Measurements from ENCODE around the gene GBX1. TPM values are rescaled to one million over a fixed set of nuclear protein-coding genes. Genes with fewer than 3 reads are reported as not detected.

GBX1 gene
- total RNA-seq, 1 experiment from 2014 or later = not detected

DNA sequence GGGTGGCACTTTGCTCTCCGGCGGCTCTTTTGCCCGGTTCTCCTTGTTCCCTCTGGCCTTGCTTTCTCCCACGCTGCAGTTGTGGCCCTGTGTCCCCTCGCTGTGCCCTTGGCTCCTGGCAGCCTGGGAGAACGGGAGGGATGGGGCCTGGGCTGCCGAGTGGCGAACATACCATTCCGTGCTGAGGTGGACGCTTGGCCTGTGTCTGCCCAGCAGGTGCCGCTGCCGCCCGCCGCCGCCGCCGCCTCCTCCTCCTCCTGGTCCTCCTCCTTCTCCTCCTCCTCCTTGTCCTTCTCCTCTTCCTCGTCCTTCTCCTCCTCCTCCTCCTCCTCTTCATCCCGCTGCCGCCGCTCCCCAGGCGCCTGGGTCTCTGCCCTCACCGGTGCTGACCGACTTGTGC, 45.2 kb downstream of the GBX1 start:
- no peak for DNase-seq (ENCODE audit: unreplicated experiment)
- no peak overlapping the region for H3K27ac Mint-ChIP-seq (ENCODE audit: low read depth, unreplicated experiment)
- no peak overlapping the region for H3K4me3 Mint-ChIP-seq (ENCODE audit: unreplicated experiment)
- TF ChIP-seq, protein P1, sequence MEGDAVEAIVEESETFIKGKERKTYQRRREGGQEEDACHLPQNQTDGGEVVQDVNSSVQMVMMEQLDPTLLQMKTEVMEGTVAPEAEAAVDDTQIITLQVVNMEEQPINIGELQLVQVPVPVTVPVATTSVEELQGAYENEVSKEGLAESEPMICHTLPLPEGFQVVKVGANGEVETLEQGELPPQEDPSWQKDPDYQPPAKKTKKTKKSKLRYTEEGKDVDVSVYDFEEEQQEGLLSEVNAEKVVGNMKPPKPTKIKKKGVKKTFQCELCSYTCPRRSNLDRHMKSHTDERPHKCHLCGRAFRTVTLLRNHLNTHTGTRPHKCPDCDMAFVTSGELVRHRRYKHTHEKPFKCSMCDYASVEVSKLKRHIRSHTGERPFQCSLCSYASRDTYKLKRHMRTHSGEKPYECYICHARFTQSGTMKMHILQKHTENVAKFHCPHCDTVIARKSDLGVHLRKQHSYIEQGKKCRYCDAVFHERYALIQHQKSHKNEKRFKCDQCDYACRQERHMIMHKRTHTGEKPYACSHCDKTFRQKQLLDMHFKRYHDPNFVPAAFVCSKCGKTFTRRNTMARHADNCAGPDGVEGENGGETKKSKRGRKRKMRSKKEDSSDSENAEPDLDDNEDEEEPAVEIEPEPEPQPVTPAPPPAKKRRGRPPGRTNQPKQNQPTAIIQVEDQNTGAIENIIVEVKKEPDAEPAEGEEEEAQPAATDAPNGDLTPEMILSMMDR (IDR thresholded peaks at IDR 0.05; ENCODE audit: unreplicated experiment) = no peak
- H3K27me3 Mint-ChIP-seq (ENCODE audit: insufficient read depth, unreplicated experiment) = no peaks in the 10 kb centered on the region
- peaks cover 46% of the 10 kb centered on the region for H3K36me3 Mint-ChIP-seq (ENCODE audit: insufficient read depth, unreplicated experiment)
- peaks cover 6% of the 10 kb centered on the region for H3K4me1 Mint-ChIP-seq (ENCODE audit: insufficient read depth, unreplicated experiment)
- intact Hi-C loops (cut with micrococcal nuclease) = no loop called here
- ChIA-PET CTCF (interaction anchor here (0.6 to 1.2 kb wide), 2 partner anchors 54 to 745 kb away, joined by 4 read pairs; no protein-coding TSS in a partner anchor), POLR2A (no interaction called here)
- BruUV-seq (replicated peaks) = no TSS peak
- H3K9me3 Mint-ChIP-seq (ENCODE audit: unreplicated experiment) = no peaks in the 10 kb centered on the region

DNA sequence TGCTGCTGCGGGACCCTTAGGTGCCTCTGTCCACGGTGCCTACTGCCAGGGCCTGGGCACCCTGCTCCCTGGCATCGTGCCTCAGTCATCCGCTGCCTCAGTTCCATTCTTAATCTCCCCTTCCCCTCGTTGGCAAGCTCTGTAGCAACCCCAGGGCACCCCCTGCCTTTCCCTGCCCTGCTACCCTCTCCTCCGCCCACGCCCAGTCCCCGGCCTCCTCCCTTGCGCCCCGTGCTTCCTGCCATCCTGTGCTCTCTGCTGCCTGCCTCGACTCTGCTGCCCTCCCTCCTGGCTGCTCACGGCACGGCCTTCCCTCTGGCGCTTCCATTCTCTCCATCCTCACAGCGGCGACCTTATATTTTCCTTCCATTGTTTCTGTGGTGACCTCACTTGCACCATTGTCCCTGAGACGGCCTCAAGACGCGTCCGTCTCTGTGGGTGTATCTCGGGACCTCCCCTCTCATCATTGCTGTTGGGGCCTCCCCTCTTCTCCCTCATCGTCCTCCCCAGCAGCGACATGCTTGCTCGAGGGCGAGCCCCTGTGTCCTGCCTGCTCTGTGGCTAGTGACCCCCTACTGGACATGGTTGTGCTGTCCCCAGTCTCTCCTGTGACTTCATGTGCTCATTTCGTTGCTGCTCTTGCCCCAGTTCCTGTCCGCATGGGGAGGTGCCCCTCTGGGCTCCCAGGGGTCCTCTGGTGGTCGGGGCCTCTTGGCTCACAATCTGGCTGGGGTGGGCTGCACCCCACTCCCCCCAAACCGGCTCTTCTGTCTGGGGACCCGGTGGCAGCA, 45.9 kb downstream of the GBX1 start:
- POLR2A ChIA-PET = interaction anchor here (0.7 kb wide), 1 partner anchor 66 kb away, joined by 4 read pairs; no protein-coding TSS in a partner anchor

DNA sequence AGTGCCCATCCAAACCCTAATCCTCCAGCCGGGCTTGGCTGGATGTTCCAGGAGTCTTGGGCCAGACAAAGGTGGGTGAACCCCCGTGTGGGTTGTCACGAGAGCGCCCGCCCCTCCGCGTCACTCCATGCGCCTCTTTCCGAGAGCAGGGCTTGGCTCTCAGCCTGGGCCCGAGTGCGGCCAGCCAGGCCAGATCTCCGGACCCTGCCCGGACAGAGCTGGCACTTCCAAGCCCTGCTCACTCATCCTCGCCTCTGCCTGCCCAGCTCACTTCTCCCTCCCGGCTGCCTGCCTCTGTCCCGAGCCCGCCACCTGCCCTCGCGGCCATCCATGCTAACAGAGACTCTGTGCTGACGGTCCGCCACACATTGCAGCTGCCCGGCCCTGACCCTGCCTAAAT, 46.6 kb downstream of the GBX1 start:
- TF ChIP-seq, protein P1 (IDR thresholded peaks at IDR 0.05; ENCODE audit: unreplicated experiment) = no peak
- Mint-ChIP-seq H3K9me3 (ENCODE audit: unreplicated experiment) (no peaks in the 10 kb centered on the region), H3K4me1 (ENCODE audit: insufficient read depth, unreplicated experiment) (peaks cover 18% of the 10 kb centered on the region), H3K4me3 (ENCODE audit: unreplicated experiment) (no peak overlapping the region), H3K36me3 (ENCODE audit: insufficient read depth, unreplicated experiment) (peaks cover 46% of the 10 kb centered on the region), H3K27ac (ENCODE audit: low read depth, unreplicated experiment) (no peak overlapping the region), H3K27me3 (ENCODE audit: insufficient read depth, unreplicated experiment) (no peaks in the 10 kb centered on the region)
- POLR2A ChIA-PET = interaction anchor here (0.7 kb wide), 1 partner anchor 67 kb away, joined by 4 read pairs; no protein-coding TSS in a partner anchor
- intact Hi-C loops (cut with micrococcal nuclease) = no loop called here
- no TSS peak for BruUV-seq (replicated peaks)
- CTCF ChIA-PET = interaction anchor here (2.0 kb wide), 1 partner anchor 10 kb away, joined by 10 read pairs; no protein-coding TSS in a partner anchor
- no peak for DNase-seq (ENCODE audit: unreplicated experiment)

More for the DNA sequence above, 45.9 kb downstream of the GBX1 start:
- intact Hi-C loops (cut with micrococcal nuclease) = no loop called here
- Mint-ChIP-seq H3K36me3 (ENCODE audit: insufficient read depth, unreplicated experiment) (peaks cover 46% of the 10 kb centered on the region), H3K4me3 (ENCODE audit: unreplicated experiment) (no peak overlapping the region), H3K9me3 (ENCODE audit: unreplicated experiment) (no peaks in the 10 kb centered on the region), H3K27ac (ENCODE audit: low read depth, unreplicated experiment) (no peak overlapping the region), H3K4me1 (ENCODE audit: insufficient read depth, unreplicated experiment) (peaks cover 12% of the 10 kb centered on the region), H3K27me3 (ENCODE audit: insufficient read depth, unreplicated experiment) (no peaks in the 10 kb centered on the region)
- TF ChIP-seq, protein P1 (IDR thresholded peaks at IDR 0.05; ENCODE audit: unreplicated experiment) = no peak
- no peak for DNase-seq (ENCODE audit: unreplicated experiment)
- no TSS peak for BruUV-seq (replicated peaks)
- CTCF ChIA-PET = interaction anchor here (1.2 to 2.0 kb wide), 2 partner anchors 11 to 55 kb away, joined by 4 to 10 read pairs; no protein-coding TSS in a partner anchor

GRCh38 chr7:151119902-151120301, 47.6 kb downstream of the GBX1 start:
- no peaks in the 10 kb centered on the region for H3K9me3 Mint-ChIP-seq (ENCODE audit: unreplicated experiment)
- intact Hi-C loops (cut with micrococcal nuclease) = no loop called here
- ChIA-PET POLR2A (no interaction called here), CTCF (interaction anchor here (0.6 to 2.0 kb wide), 6 partner anchors 9 to 221 kb away, joined by 3 to 10 read pairs (median 4); partner anchors contain the start of gene NUB1)
- H3K27ac Mint-ChIP-seq (ENCODE audit: low read depth, unreplicated experiment) = no peak overlapping the region
- peaks cover 20% of the 10 kb centered on the region for H3K4me1 Mint-ChIP-seq (ENCODE audit: insufficient read depth, unreplicated experiment)
- H3K36me3 Mint-ChIP-seq (ENCODE audit: insufficient read depth, unreplicated experiment) = peaks cover 46% of the 10 kb centered on the region
- BruUV-seq (replicated peaks) = no TSS peak
- H3K4me3 Mint-ChIP-seq (ENCODE audit: unreplicated experiment) = no peak overlapping the region
- TF ChIP-seq, protein P1 (IDR thresholded peaks at IDR 0.05; ENCODE audit: unreplicated experiment) = no peak
- DNase-seq (ENCODE audit: unreplicated experiment) = no peak
- H3K27me3 Mint-ChIP-seq (ENCODE audit: insufficient read depth, unreplicated experiment) = no peaks in the 10 kb centered on the region
